Right kidney (tissue), 9 donors: ENCODE measurements around the gene ASTN2.

Experiments used
- DNase-seq: peaks from one replicate; pipeline ENCODE4 v3.0.0-alpha.2; 2016
- long read RNA-seq, 8 donors: transcript quantifications; one replicate each; lab custom pipeline, GENCODE V29; 2026

Gene ASTN2, protein sequence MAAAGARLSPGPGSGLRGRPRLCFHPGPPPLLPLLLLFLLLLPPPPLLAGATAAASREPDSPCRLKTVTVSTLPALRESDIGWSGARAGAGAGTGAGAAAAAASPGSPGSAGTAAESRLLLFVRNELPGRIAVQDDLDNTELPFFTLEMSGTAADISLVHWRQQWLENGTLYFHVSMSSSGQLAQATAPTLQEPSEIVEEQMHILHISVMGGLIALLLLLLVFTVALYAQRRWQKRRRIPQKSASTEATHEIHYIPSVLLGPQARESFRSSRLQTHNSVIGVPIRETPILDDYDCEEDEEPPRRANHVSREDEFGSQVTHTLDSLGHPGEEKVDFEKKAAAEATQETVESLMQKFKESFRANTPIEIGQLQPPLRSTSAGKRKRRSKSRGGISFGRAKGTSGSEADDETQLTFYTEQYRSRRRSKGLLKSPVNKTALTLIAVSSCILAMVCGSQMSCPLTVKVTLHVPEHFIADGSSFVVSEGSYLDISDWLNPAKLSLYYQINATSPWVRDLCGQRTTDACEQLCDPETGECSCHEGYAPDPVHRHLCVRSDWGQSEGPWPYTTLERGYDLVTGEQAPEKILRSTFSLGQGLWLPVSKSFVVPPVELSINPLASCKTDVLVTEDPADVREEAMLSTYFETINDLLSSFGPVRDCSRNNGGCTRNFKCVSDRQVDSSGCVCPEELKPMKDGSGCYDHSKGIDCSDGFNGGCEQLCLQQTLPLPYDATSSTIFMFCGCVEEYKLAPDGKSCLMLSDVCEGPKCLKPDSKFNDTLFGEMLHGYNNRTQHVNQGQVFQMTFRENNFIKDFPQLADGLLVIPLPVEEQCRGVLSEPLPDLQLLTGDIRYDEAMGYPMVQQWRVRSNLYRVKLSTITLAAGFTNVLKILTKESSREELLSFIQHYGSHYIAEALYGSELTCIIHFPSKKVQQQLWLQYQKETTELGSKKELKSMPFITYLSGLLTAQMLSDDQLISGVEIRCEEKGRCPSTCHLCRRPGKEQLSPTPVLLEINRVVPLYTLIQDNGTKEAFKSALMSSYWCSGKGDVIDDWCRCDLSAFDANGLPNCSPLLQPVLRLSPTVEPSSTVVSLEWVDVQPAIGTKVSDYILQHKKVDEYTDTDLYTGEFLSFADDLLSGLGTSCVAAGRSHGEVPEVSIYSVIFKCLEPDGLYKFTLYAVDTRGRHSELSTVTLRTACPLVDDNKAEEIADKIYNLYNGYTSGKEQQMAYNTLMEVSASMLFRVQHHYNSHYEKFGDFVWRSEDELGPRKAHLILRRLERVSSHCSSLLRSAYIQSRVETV (N-terminal part only)
- long read RNA-seq, donor 1: 0 reads
- long read RNA-seq, donor 2, full-length matches to known transcripts: 1 of 1 reads
- long read RNA-seq, donor 2, partial matches to known transcripts: 0 of 1 reads
- long read RNA-seq, donor 2, other reads (novel, unspliced or antisense): 0 of 1 reads
- long read RNA-seq, donor 3: 0 reads
- long read RNA-seq, donor 4, partial matches to known transcripts: 61 of 61 reads
- long read RNA-seq, donor 4, other reads (novel, unspliced or antisense): 0 of 61 reads
- long read RNA-seq, donor 5, full-length matches to known transcripts: 2 of 2 reads
- long read RNA-seq, donor 5, partial matches to known transcripts: 0 of 2 reads
- long read RNA-seq, donor 5, other reads (novel, unspliced or antisense): 0 of 2 reads
- long read RNA-seq, donor 6: 0 reads
- long read RNA-seq, donor 7: 0 reads
- long read RNA-seq, donor 8: 0 reads

DNA sequence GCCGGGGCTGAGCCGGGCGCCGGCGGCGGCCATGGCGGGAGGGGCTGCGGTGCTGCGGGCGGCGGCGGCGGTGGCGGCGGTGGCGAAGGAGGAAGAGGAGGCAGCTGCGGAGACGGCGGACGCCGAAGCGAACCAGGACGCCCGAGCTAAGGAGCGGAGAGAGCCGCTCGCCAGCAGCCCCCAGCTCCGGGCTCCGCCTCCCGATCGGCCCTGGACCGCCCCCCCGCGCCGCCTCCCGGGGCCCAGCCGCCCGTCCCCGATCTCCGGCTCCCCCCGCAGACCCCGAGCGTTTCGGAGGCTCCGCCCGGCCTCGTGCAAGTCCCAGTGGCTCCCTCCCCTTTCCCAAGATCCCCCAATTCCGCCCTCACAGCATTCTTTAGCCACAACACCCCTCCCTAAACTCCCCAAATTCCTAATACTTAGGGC, at the start of gene ASTN2:
Gene ASTN2, minus strand, starts transcription at position 152 of the 426 bp plus-strand sequence. Its CDS starts 119 bp downstream, at position 33.
- no peak for DNase-seq

DNA sequence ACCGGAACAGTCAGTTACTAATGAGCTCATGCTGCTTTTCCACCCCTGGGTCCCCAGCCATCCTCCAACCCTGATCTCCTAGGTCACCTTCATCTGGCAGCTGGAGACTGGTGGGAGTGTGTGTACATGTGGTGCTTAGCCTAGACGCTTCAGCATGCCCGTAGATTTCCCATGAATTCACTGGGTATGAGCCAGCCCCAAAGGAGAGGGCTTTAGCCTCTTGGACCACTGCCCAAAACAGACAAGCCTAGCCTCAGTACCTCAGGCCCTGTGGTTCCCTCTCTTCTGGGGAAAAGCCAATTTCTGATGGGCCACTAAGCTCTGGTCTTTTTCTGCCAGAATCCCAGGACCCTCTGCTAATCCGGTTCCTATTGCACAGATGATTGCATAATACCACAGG, 48.0 kb upstream of the ASTN2 start:
- DNase-seq: no peak

DNA sequence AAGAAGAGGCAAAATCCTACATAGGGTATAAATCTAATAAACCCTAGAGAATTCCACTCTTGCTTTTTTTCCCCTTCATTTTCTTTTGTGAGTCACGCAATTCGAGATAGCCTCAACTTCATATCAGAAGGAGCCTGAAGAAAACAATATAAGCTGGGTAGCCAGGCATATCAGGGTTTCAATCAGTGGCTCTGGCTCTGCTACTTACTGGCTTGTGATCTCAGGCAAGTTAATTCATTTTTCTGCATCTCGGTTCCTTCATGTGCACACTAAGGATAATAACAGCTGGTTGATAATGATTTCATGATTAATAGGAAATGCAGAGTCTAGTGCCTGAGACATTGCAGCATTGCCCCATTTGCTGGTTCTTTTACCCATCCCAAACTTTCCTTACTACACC, 46.5 kb upstream of the ASTN2 start:
- no peak for DNase-seq

DNA sequence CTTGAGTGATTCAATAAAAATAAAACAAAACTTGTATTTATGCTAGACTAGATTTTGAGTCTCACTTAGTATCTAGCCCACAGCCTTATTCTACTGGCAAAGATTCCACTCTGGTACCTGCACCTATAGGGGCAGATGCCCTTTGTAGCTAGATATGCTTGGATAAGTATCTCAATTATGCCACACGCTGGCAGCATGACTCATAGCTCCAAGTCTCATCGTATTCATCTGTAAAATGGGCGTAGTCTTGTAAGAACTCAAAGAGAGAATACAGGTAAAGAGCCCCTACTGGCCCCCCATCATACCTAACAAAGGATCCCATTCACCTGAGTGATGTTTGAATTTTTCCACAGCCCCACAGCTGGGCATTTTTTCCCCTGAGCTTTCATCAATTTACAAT, 45.9 kb upstream of the ASTN2 start:
- DNase-seq: no peak

DNA sequence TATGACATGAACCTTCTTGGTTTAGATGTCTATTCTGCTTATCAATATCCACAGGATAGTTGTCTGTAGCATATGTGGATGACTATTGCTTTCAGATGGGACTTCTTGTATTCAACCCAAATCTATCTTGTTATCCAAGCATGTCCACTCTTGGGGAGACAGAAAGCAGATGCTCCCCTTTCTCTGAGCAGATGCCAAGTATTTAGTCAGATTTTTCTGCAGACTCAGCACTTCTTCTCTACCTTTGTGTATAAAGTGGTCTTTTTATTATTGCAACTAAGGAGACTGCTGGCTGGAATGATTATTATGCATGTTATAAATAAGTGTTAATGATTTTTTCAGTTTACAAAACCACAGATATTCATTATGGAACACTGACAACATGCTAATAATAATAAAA, 45.1 kb upstream of the ASTN2 start:
- DNase-seq: no peak

DNA sequence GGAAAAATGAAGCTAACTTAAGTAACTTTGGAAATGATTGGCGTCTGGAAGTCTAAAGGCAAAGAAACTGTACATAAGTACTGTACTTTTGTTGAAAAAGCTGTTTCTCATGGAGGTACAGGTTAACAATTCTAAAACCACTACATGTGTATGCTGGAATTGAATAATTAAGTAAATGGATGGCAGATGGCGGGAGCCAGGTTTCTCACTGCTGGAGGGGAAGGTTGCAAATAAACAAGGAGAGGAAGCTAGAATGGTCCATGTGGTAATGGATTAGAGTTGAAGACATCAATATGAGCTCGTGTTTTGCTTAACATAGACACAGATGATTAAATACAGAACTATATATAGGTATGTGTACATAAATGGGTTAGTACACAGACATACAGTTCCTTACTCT, 43.2 kb upstream of the ASTN2 start:
- no peak for DNase-seq

DNA sequence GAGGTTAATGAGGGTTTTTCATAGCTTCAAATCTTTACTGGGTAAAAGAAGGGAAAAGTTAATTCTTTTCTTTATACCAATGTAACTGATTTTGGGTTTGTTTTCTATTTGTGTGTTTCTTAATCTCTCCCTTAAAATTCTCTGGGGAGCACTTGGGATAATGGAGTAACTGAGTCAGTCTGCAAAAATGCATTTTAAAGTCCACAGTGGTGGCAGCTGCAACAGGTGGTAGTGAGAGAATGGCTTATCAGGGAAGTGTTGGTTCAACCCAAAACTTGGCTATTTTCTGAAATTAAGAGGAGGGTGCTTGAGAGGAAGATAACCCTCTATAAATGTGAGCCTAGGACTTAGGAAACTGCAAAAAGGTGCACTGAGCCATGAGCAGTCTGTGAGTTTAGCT, 39.9 kb upstream of the ASTN2 start:
- DNase-seq: no peak

DNA sequence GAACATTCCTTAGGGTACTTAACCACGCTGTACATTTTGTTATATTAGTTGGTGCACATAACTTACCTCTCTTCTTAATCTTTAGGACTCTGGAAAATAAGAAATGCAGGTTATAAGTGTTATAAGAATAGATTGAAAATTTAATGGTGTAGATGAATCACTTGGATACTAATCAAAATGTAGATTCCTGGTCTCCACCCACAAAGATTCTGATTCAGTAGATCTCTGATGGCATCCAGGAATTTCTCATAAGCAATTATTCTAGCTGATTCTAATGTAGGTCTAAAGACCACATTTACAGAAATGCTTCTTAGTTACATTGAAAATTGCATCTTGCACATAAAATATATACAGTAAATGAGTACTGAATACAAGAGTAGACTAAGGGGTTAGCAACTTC, 38.9 kb upstream of the ASTN2 start:
- DNase-seq: no peak

DNA sequence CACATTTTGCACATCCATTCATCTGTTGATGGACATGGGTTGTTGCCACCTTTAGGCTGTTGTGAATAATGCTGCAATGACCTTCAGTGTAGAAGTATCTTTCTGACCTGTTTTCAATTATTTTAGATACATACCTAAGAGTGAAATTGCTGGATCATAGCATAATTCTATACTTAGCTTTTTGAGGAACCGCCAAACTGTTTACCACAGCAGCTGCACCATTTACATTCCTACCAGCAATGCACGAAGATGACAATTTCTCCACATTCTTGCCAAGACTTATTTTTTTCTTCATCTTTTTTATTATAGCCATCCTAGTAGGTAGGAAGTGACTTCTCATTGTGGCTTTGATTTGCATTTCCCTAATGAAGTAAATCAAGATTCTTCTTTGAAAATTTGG, 36.5 kb upstream of the ASTN2 start:
- no peak for DNase-seq

DNA sequence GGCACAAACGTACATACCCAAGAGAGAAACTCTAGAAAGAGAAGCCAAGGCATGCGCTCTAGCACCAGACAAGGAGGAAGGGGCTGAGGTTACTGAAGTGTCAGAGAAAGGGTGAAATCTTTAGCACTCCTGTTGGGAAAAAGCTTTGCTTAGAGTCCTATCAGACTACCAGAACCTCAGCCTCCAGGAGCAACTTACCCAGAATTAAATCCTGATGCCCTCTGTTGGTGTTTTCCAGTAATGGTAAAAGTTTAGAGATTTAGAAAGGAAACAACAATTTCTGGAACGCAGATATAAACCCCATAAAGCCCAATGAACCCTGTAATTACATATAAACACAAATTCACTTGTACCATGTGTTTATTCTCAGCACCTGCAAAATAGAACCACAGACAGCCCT, 33.2 kb upstream of the ASTN2 start:
- no peak for DNase-seq

DNA sequence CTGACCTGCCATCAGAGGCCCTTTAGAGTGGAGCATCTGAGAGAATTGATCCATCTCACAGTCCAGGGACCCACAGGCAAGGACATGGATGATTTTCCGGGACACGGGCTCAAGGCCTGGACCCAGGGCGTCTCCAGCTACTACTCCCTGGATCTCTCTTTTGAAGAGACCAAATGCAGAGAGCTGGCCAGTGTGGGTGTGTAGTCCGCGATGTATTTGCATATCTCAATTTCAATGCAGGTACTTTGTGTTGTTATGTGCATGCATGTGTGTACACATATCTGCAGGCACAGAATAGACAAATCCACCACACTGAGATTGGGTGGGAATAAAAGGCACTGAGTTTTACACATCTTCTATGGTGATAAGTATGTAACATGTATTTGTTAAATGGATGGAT, 30.8 kb upstream of the ASTN2 start:
- no peak for DNase-seq

DNA sequence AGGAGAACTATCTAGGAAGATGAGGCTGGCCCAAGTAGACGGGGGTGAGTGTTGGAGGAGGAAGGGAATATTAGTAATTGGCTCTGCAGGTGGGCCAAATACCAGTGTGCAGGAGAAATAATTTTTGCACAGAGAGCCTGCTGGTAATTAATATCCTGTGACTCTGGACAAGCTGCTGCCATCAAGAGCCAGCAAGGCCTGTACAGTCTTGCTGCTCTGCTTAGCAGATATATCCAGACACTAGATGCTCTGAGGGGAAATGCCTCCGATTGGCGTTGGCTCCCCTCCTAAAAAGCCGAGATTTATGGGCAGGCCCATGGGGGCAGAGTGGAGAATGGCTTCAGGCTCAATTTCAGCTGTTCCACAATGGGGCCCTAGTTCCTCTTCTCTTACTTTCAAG, 29.6 kb upstream of the ASTN2 start:
- no peak for DNase-seq

DNA sequence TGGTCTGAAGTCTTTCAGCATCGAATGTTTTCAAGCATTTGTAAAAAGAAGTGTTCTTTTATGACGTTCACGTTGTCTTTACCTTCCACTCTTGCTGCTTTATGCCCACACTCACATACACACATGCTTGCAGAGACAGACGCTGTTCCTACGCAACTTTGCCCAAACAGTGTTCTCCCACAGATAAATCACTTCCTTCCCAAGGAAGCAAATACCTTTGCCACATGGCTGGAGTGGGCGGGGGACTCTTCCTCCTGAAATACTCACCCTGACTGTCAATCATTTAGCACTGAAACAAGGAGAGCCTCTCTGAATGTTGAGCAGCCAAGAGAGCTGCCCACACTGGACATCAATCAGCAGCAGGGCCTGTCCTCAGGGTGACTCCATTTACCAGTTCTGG, 22.4 kb upstream of the ASTN2 start:
- DNase-seq: no peak

DNA sequence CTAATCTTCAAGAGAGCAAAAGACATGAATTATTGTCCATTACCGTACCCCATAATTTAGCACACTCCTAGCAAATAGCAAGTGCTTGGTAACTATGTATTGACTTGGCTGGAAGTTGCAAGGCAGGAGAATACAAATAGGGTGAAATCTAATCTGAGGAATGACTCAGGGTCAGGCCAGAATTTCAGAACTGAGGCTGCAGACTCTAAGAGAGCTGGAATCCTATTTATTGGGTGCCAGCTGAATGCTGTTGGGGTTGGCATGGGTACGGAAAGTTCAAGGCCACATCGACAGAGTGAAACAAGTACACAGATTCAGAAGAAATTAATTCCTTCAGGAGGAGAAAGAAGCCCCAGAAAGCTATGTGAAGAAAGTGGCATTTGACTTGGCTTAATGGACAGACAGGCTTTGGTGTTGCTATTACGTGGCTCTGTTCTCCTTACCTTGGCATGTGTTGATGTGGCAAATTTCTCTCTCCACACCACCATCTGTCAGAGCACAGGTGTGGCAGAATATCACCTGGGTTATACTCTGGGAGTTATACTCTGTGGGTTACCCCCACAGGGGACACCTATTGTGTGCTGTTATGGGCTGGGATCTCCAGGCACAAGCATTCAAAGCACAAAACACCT, 20.9 kb upstream of the ASTN2 start:
- DNase-seq: no peak

DNA sequence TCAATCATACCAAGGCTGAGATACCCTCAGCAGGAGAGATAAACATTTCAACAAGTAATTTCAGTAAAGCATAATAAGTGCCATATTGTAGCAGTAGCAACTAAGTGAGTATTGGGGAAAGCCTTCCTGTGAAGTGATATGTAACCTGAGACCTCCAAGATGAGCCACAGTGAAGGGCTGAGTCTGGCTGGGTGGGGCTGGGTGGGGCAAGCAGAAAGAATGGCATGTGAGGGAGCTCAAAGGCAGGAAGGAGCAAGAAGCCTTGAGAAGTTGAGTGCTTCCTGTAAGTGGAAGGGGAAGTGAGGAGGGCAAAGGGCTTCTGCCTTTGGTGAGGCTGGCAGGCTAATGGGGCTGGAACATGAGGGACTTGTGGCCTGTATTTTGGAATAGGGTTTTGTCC, 19.7 kb upstream of the ASTN2 start:
- no peak for DNase-seq

DNA sequence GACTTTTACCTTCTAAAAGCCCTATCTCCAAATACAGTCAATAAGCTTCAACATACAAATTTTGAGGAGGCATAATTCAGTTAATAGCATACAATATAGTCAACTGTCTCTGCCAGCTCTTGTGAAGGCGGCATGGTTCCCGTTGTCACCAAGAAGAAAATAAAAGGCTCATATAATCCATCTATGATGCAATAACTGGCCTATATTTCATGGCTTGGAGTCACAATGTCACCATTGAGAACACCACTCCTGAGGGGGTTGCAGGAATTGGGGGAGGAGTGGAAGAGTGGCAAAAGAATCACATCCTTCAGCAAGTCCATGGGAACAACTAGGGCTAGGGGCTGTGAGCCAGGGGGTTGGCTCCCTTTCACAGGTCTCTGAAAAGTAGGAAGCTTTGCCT, 16.0 kb upstream of the ASTN2 start:
- DNase-seq: no peak

DNA sequence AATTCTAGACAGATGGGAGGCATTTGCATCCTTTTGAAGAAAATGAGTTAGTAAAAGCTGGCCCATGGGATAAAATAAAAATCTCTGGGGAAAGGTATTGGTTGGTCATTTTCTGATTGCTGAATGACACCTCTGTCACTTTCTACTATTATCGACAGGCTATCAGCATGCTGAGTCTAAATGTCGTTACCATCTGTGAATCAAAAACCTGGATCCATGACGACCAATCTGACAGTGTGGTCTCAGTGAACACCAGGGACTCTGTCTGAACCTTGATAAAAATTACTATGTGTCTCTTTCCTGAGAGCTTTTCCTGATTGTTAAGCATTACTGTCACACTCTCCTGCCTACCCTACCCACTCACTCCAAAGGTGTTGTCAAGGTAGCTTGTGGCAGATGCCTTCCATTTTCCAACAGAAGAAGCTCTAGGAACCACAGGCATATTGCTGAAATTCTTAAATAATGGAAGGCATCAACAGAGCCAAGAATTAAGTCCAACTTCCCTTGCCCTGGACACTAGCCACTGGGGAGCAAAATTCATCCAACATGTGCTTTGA, 12.6 kb upstream of the ASTN2 start:
- no peak for DNase-seq

DNA sequence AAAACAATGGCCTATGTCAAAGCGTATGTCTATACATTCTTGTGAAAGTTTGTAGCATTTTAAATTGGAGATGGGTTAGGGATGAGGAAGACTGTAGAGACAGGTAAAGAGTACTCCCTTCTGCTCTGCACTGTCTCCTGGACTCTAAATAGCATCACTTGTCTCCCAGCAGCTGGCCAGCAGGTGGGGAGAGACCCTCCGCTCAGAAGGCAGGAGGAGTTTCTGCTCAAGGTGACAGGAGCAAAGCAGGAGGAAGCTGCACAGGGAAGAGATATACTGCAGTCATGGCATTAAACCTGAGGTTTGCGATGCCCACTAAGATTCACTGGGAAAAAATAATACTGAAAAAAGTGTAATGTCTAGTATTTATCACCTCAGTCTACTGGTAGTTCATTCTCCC, 10.7 kb upstream of the ASTN2 start:
- no peak for DNase-seq

DNA sequence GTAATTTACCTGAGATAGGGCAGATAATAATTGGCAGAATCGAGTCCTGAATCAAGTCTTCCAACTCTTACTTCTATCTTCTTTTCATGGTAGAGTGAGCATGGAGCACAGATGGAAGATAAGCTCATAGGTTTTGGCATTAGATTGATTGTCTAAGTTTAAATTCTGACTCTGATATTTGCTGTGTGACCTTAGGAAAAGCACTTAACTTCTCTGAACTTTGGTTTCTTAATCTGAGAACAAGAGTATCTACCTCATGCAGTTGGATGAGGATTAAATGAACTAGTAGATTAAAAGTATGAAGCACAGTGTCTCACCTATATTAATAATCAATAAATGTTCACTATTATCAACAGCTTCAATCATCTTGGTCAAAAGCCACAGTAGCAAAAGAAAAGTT, 9.4 kb upstream of the ASTN2 start:
- no peak for DNase-seq

DNA sequence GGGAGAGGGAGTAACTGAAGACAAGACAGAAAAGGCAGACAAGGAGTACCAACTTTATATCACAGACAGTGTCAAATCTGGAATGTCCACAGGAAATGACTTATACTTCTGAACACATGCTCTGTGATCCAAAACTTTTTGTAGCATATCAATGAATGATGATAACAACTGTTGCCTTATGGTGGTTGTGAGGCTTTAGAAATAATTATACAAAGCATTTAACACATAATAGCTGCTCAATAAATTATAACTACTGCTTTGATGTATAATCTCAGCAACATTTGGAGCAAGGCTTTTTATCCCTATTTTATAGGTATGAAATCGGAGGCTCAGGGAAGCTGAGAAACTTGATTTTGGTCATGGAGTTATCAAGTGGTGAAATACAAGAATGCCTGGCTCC, 3.3 kb upstream of the ASTN2 start:
- no peak for DNase-seq

DNA sequence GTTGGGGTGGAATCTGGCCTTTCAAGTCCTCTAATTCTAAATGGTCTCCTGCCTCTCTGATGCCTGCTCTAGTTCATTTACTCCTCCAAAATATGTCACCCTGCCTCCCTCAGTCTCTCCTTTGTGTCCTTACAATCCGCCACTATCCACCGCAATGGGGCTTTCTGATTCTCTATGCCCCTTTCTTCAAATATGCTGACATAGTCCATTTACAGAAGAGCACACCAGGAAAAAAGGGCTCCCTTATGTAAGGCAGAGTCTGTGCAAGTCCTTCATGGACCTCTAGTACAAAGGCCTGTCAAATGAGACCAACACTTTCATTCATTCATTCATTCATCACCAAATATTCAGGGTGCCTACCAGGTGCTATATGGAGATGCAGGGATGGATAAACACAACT, 2.0 kb upstream of the ASTN2 start:
- no peak for DNase-seq
